ENCODE results near the gene ANO3. TPM values are rescaled to one million over a fixed set of nuclear protein-coding genes. Genes with fewer than 3 reads are reported as not detected.

ANO3 gene
- total RNA-seq, 4 donors from 2014 or later = 0.08 to 0.27 TPM; not detected in 2

- Histone ChIP-seq H3K27me3 (no peaks in the 10 kb centered on the region), H3K27ac (no peak overlapping the region), H3K9me3 (no peaks in the 10 kb centered on the region), H3K4me1 (no peaks in the 10 kb centered on the region), H3K4me3 (no peak overlapping the region), H3K36me3 (no peaks in the 10 kb centered on the region)
- 87 to 91% methylated on average over 3 of the region's 3 CpGs for WGBS, 2 donors (ENCODE audit: low coverage in 1 of 2)
- ATAC-seq = no peak
- no peak for TF ChIP-seq POLR2A (IDR thresholded peaks at IDR 0.05)
- TF ChIP-seq EP300 (IDR thresholded peaks at IDR 0.05) = no peak
- no peak for TF ChIP-seq POLR2AphosphoS5 (IDR thresholded peaks at IDR 0.05)
- TF ChIP-seq CTCF (IDR thresholded peaks at IDR 0.05) = no peak
These were observed 207.6 kb downstream of the ANO3 start for GRCh38 chr11:26539517-26539916.

GRCh38 chr11:26541870-26542269, 209.9 kb downstream of the ANO3 start:
- Histone ChIP-seq H3K4me1 (no peaks in the 10 kb centered on the region), H3K4me3 (no peak overlapping the region), H3K27me3 (no peaks in the 10 kb centered on the region), H3K9me3 (no peaks in the 10 kb centered on the region), H3K27ac (no peak overlapping the region), H3K36me3 (no peaks in the 10 kb centered on the region)
- ATAC-seq = no peak
- TF ChIP-seq POLR2AphosphoS5 (IDR thresholded peaks at IDR 0.05) (no peak), CTCF (IDR thresholded peaks at IDR 0.05) (no peak), EP300 (IDR thresholded peaks at IDR 0.05) (no peak), POLR2A (IDR thresholded peaks at IDR 0.05) (no peak)
- 60 to 71% methylated on average over 2 of the region's 2 CpGs for whole genome bisulfite sequencing, 2 donors (ENCODE audit: low coverage in 1 of 2)

GRCh38 chr11:26549176-26549575, 217.2 kb downstream of the ANO3 start:
- no peak for ATAC-seq
- H3K27ac ChIP-seq = no peak overlapping the region

GRCh38 chr11:26550022-26550421, 218.1 kb downstream of the ANO3 start:
- no peak for ATAC-seq
- Histone ChIP-seq H3K27ac (no peak overlapping the region), H3K36me3 (no peaks in the 10 kb centered on the region), H3K4me3 (no peak overlapping the region), H3K9me3 (no peaks in the 10 kb centered on the region), H3K4me1 (no peaks in the 10 kb centered on the region), H3K27me3 (no peaks in the 10 kb centered on the region)
- no peak for TF ChIP-seq EP300 (IDR thresholded peaks at IDR 0.05)
- TF ChIP-seq POLR2A (IDR thresholded peaks at IDR 0.05) = no peak
- 90 to 95% methylated on average over 1 of the region's 1 CpG for WGBS, 2 donors (ENCODE audit: low coverage in 1 of 2)

More at GRCh38 chr11:26549176-26549575, 217.2 kb downstream of the ANO3 start:
- Histone ChIP-seq H3K36me3 (no peaks in the 10 kb centered on the region), H3K9me3 (no peaks in the 10 kb centered on the region), H3K27me3 (no peaks in the 10 kb centered on the region), H3K4me3 (no peak overlapping the region), H3K4me1 (no peaks in the 10 kb centered on the region)
- 59 to 74% methylated on average over 2 of the region's 2 CpGs for WGBS, 2 donors (ENCODE audit: low coverage in 1 of 2)
- TF ChIP-seq POLR2A (IDR thresholded peaks at IDR 0.05) (no peak), EP300 (IDR thresholded peaks at IDR 0.05) (no peak), CTCF (IDR thresholded peaks at IDR 0.05) (no peak), POLR2AphosphoS5 (IDR thresholded peaks at IDR 0.05) (no peak)

- H3K4me1 ChIP-seq = no peaks in the 10 kb centered on the region
- no peak for TF ChIP-seq POLR2A (IDR thresholded peaks at IDR 0.05)
- no peak for TF ChIP-seq EP300 (IDR thresholded peaks at IDR 0.05)
- peak in 1 of 4 experiments; percentile 10 for TF ChIP-seq CTCF (IDR thresholded peaks at IDR 0.05)
- H3K4me3 ChIP-seq = no peak overlapping the region
- no peak for ATAC-seq
- H3K9me3 ChIP-seq = no peaks in the 10 kb centered on the region
- H3K27me3 ChIP-seq = no peaks in the 10 kb centered on the region
- H3K36me3 ChIP-seq = no peaks in the 10 kb centered on the region
- H3K27ac ChIP-seq = no peak overlapping the region
- WGBS, 2 donors (ENCODE audit: low coverage in 1 of 2) = 33 to 100% methylated on average over 1 of the region's 1 CpG
These were observed 219.4 kb downstream of the ANO3 start for GRCh38 chr11:26551186-26551801.

Data from gastroesophageal sphincter (tissue), 4 donors.